Keratinocyte (primary cell): ENCODE measurements around the gene COIL. TPM values are rescaled to one million over a fixed set of nuclear protein-coding genes. Genes with fewer than 3 reads are reported as not detected.
"Not testable (repeated sequence)": the region's sequence is repeated elsewhere in the genome, so short reads cannot be mapped to it uniquely, and the experiment has no call there.

Experiments used
- DNase-seq: peaks from one replicate; pipeline ENCODE4 v3.0.0-alpha.2; 2011; ENCODE audit warnings: low read depth, missing footprints, low spot score
- FAIRE-seq: peaks from 2 replicates; lab custom pipeline; 2011; peaks lifted over from hg19 to GRCh38; lab: Jason Lieb, UNC
- H2AFZ ChIP-seq: 2 replicates; pipeline ENCODE4 v1.6.0; 2012; ENCODE audit warnings: low read length, control low read depth, inconsistent platforms; ENCODE audit not compliant: control insufficient read depth
- H3K27ac ChIP-seq: 2 replicates; pipeline ENCODE4 v1.5.1; 2011; ENCODE audit warnings: low read length; ENCODE audit not compliant: control insufficient read depth, insufficient read depth
- H3K27me3 ChIP-seq: 3 replicates; pipeline ENCODE4 v1.6.0; 2011; ENCODE audit warnings: low read length; ENCODE audit not compliant: control insufficient read depth, insufficient read depth; ENCODE audit errors: extremely low read depth
- H3K36me3 ChIP-seq, 2 experiments: 2 replicates in 1 of 2; 3 replicates in 1 of 2; pipeline ENCODE4 v1.5.1; 2011; ENCODE audit warnings: low read length in 2 of 2, mild to moderate bottlenecking in 1 of 2; ENCODE audit not compliant: control insufficient read depth in 2 of 2, insufficient read depth in 2 of 2; ENCODE audit errors: extremely low read depth in 1 of 2
- H3K4me1 ChIP-seq: 3 replicates; pipeline ENCODE4 v1.5.1; 2011; ENCODE audit warnings: low read length; ENCODE audit not compliant: control insufficient read depth, insufficient read depth; ENCODE audit errors: extremely low read depth
- H3K4me2 ChIP-seq: 3 replicates; pipeline ENCODE4 v1.6.0; 2011; ENCODE audit warnings: low read depth, low read length; ENCODE audit not compliant: control insufficient read depth, insufficient read depth; ENCODE audit errors: extremely low read depth
- H3K4me3 ChIP-seq, 3 experiments: fragments of 200-600 bp in 1 of 3; sonication (generic) in 1 of 3; 2 replicates in 2 of 3; 3 replicates in 1 of 3; pipeline ENCODE4 v1.5.1; 2011 to 2016; ENCODE audit warnings: low read length in 3 of 3, mild to moderate bottlenecking in 3 of 3, control low read depth in 2 of 3, inconsistent platforms in 1 of 3, low read depth in 1 of 3, mixed read lengths in 1 of 3, mixed run types in 1 of 3, moderate library complexity in 1 of 3; ENCODE audit not compliant: control insufficient read depth in 2 of 3, insufficient read depth in 2 of 3; ENCODE audit errors: extremely low read depth in 1 of 3
- H3K79me2 ChIP-seq: 2 replicates; pipeline ENCODE4 v1.6.0; 2012; ENCODE audit warnings: low read length; ENCODE audit not compliant: control insufficient read depth, insufficient read depth
- H3K9ac ChIP-seq: 3 replicates; pipeline ENCODE4 v1.6.0; 2011; ENCODE audit warnings: low read length; ENCODE audit not compliant: control insufficient read depth, insufficient read depth; ENCODE audit errors: extremely low read depth
- H3K9me1 ChIP-seq: 3 replicates; pipeline ENCODE4 v1.6.0; 2011; ENCODE audit warnings: low read length; ENCODE audit not compliant: control insufficient read depth, insufficient read depth; ENCODE audit errors: extremely low read depth
- H3K9me3 ChIP-seq: 2 replicates; pipeline ENCODE4 v1.5.1; 2012; ENCODE audit warnings: low read depth, low read length; ENCODE audit not compliant: control insufficient read depth
- H4K20me1 ChIP-seq: 3 replicates; pipeline ENCODE4 v1.6.0; 2011; ENCODE audit warnings: low read length; ENCODE audit not compliant: control insufficient read depth, insufficient read depth; ENCODE audit errors: extremely low read depth
- EZH2 ChIP-seq: IDR thresholded peaks from one replicate; pipeline ENCODE4 v1.6.1; 2012; ENCODE audit warnings: inconsistent platforms, mild to moderate bottlenecking, low read length, moderate library complexity
- dilution Hi-C: fragments of 300-500 bp; cut with MboI; formaldehyde crosslinking; loops from one replicate; pipeline ENCODE4 v1.7.0; 2020; ENCODE audit warnings: low sequenced_read_pairs; ENCODE audit not compliant: extremely low pct_ligation_motif_present
- polyA plus RNA-seq, 5 experiments: library from polyadenylated mRNA; depleted of rRNA in 3 of 5; stranded (reverse) in 3 of 5; stranded (forward) in 1 of 5; unstranded in 1 of 5; fragments of >200 nt; gene quantifications; 1 replicate in 1 of 5; 2 replicates in 3 of 5; 3 replicates in 1 of 5; pipeline versions ENCODE4 v1.2.1 to v1.2.3, GENCODE V29; 2011 to 2012; ENCODE audit warnings: missing spikeins in 2 of 5, low read depth in 1 of 5, low replicate concordance in 1 of 5
- TF ChIP-seq, protein P1 (sequence below), 3 experiments: IDR thresholded peaks in 1 of 3; conservative IDR thresholded peaks in 1 of 3; optimal IDR thresholded peaks in 1 of 3; 2 replicates in 2 of 3; 3 replicates in 1 of 3; pipeline versions ENCODE3 to v1.5.1; 2011; ENCODE audit warnings: low read length in 3 of 3, mild to moderate bottlenecking in 3 of 3, moderate library complexity in 2 of 3, control low read depth in 1 of 3, inconsistent platforms in 1 of 3; ENCODE audit not compliant: insufficient read depth in 2 of 3; ENCODE audit errors: extremely low read depth in 1 of 3

The COIL gene
- polyA plus RNA-seq, 1 donor (not counting 4 experiments of a cell fraction or from before 2014, with no cell fraction given) = 11.6 TPM

DNA sequence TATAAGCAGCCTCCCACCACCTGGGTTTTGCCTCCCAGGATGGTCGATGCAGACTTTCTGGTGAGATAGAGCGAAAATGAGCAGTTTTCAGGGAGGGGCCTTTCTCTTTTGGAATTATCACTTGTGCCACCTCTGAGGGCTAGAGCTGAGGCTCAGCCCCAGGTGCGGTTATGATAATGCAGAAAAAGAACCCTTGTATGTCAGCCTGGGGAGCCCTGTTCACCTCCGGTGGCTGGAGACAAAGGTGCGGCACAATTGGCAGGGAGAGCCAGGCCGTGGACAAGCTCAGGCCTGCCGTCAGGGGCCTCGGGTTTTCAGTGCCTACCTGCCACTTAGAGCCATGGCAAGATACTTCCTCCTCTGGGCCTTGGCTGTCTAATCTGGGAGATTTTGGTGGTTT is 21.5 kb upstream of the COIL start:
- DNase-seq = no peak
- FAIRE-seq = peak; percentile 49
- no peaks in the 10 kb centered on the region for H3K9me3 ChIP-seq
- H3K4me1 ChIP-seq = peaks cover 25% of the 10 kb centered on the region
- dilution Hi-C loops = no loop called here
- no peaks in the 10 kb centered on the region for H3K27me3 ChIP-seq
- TF ChIP-seq, protein P1, sequence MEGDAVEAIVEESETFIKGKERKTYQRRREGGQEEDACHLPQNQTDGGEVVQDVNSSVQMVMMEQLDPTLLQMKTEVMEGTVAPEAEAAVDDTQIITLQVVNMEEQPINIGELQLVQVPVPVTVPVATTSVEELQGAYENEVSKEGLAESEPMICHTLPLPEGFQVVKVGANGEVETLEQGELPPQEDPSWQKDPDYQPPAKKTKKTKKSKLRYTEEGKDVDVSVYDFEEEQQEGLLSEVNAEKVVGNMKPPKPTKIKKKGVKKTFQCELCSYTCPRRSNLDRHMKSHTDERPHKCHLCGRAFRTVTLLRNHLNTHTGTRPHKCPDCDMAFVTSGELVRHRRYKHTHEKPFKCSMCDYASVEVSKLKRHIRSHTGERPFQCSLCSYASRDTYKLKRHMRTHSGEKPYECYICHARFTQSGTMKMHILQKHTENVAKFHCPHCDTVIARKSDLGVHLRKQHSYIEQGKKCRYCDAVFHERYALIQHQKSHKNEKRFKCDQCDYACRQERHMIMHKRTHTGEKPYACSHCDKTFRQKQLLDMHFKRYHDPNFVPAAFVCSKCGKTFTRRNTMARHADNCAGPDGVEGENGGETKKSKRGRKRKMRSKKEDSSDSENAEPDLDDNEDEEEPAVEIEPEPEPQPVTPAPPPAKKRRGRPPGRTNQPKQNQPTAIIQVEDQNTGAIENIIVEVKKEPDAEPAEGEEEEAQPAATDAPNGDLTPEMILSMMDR (optimal IDR thresholded peaks at IDR 0.05 in 1 of 3, IDR thresholded peaks at IDR 0.05 in 1 of 3, conservative IDR thresholded peaks at IDR 0.05 in 1 of 3; ENCODE audit: extremely low read depth in 1 of 3, insufficient read depth in 2 of 3, low read length in 3 of 3) = no peak
- TF ChIP-seq EZH2 = no peak
- no peaks in the 10 kb centered on the region for H4K20me1 ChIP-seq
- no peaks in the 10 kb centered on the region for H3K79me2 ChIP-seq
- peak overlapping the region in 1 of 3 experiments; percentile 25 for H3K4me3 ChIP-seq
- H3K9me1 ChIP-seq = no peaks in the 10 kb centered on the region
- peak overlapping the region; percentile 24 for H3K27ac ChIP-seq
- peak overlapping the region; percentile 54 for H2AFZ ChIP-seq
- peak overlapping the region; percentile 73 for H3K4me2 ChIP-seq
- H3K9ac ChIP-seq = no peak overlapping the region
- peaks cover 4 to 8% of the 10 kb centered on the region in 2 experiments for H3K36me3 ChIP-seq

DNA sequence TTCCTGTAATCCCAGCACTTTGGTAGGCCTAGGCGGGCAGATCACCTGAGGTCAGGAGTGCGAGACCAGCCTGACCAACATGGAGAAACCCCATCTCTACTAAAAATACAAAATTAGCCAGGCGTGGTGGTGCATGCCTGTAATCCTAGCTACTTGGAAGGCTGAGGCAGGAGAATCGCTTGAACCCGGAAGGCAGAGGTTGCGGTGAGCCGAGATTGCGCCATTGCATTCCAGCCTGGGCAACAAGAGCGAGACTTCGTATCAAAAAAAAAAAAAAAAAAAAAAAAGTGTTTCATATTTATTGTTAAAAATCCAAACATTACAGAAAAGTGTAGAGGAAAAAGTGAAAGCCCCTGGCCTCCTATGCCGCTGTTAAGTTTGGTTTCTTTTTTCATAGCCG is 19.7 kb upstream of the COIL start:
- H3K36me3 ChIP-seq, FAIRE-seq, H4K20me1 ChIP-seq, H3K4me3 ChIP-seq, H2AFZ ChIP-seq, H3K4me2 ChIP-seq, H3K79me2 ChIP-seq, H3K27me3 ChIP-seq, DNase-seq, H3K9me1 ChIP-seq, dilution Hi-C loops, H3K27ac ChIP-seq, H3K9ac ChIP-seq, H3K9me3 ChIP-seq: not testable (repeated sequence)
- peaks cover 25% of the 10 kb centered on the region for H3K4me1 ChIP-seq

DNA sequence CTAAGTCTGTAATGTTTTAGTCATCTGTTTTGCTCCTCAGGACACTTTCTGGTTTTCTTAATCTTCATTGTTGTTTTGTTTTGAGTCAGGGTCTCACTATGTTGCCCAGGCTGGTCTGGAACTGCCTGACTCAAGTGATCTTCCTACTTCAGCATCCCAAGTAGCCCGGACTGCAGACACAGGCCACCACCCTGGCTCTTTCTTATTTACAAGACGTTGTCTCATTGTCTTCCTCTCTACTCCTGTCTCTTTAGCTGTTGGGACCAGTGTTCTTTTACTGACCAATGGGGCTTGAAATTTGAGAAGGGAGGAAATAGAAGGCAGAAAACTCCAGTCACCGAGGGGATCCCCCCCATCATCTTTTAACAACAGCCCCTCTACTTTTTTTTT is 18.2 kb upstream of the COIL start:
- Histone ChIP-seq H3K79me2 (no peaks in the 10 kb centered on the region), H2AFZ (no peak overlapping the region), H3K4me1 (peaks cover 25% of the 10 kb centered on the region), H3K4me3 (no peak overlapping the region), H3K27me3 (no peaks in the 10 kb centered on the region), H3K9me3 (no peaks in the 10 kb centered on the region), H3K27ac (no peak overlapping the region), H3K4me2 (peak overlapping the region; percentile 95), H4K20me1 (no peaks in the 10 kb centered on the region), H3K9ac (peak overlapping the region; percentile 65), H3K36me3 (peaks cover 0 to 4% of the 10 kb centered on the region in 2 experiments), H3K9me1 (no peaks in the 10 kb centered on the region)
- FAIRE-seq (no peak), DNase-seq (no peak)
- TF ChIP-seq, protein P1 (optimal IDR thresholded peaks at IDR 0.05 in 1 of 3, IDR thresholded peaks at IDR 0.05 in 1 of 3, conservative IDR thresholded peaks at IDR 0.05 in 1 of 3; ENCODE audit: extremely low read depth in 1 of 3, insufficient read depth in 2 of 3, low read length in 3 of 3) = no peak
- dilution Hi-C loops = no loop called here
